K562 (cell line): ENCODE measurements around the gene ZNF581. TPM values are rescaled to one million over a fixed set of nuclear protein-coding genes. Genes with fewer than 3 reads are reported as not detected.

ENCODE experiments used
- EGR1 ChIP-seq: fragments of 450-650 bp; conservative IDR thresholded peaks from 2 replicates; pipeline ENCODE4 v1.6.1; 2017; ENCODE audit warnings: mild to moderate bottlenecking
- FOXM1 ChIP-seq, 2 experiments: fragments of 450-650 bp in 1 of 2; sonication (generic) in 1 of 2; formaldehyde crosslinking in 1 of 2; IDR thresholded peaks; 2 replicates each; pipeline versions ENCODE4 v1.6.1 to v1.9.0; 2017 to 2022; ENCODE audit warnings: low read depth in 2 of 2, mild to moderate bottlenecking in 2 of 2, missing genetic modification reagents in 1 of 2, moderate library complexity in 1 of 2
- HDAC3 ChIP-seq: fragments of 450-650 bp; IDR thresholded peaks from 2 replicates; pipeline ENCODE4 v1.6.1; 2018; ENCODE audit warnings: borderline replicate concordance, mild to moderate bottlenecking, moderate library complexity; ENCODE audit not compliant: partially characterized antibody
- MED1 ChIP-seq: sonication (generic); formaldehyde crosslinking; IDR thresholded peaks from 2 replicates; pipeline ENCODE4 v1.8.1; 2023; ENCODE audit warnings: missing genetic modification reagents, borderline replicate concordance
- NCOA4 ChIP-seq: fragments of 450-650 bp; IDR thresholded peaks from 2 replicates; pipeline ENCODE4 v1.6.1; 2018; ENCODE audit warnings: mild to moderate bottlenecking; ENCODE audit not compliant: partially characterized antibody
- NR2C2 ChIP-seq, 2 experiments: fragments of 200-800 bp in 1 of 2; sonication (Bioruptor generic) in 1 of 2; sonication (generic) in 1 of 2; formaldehyde crosslinking in 1 of 2; IDR thresholded peaks; 2 replicates each; pipeline versions ENCODE4 v1.6.1 to v1.8.0; 2016 to 2022; ENCODE audit warnings: mild to moderate bottlenecking in 1 of 2, missing compliant biosample characterization in 1 of 2, missing genetic modification characterization in 1 of 2, missing genetic modification reagents in 1 of 2
- PRPF4 ChIP-seq: fragments of 200-400 bp; formaldehyde crosslinking; IDR thresholded peaks from one replicate; pipeline ENCODE4 v1.6.1; 2017; ENCODE audit warnings: low read length, low read depth, mild to moderate bottlenecking; ENCODE audit not compliant: insufficient read depth, poor library complexity, severe bottlenecking
- RHOXF2B ChIP-seq: fragments of 250-450 bp; sonication (Bioruptor Pico); conservative IDR thresholded peaks from 2 replicates; pipeline ENCODE4 v1.5.1; 2021
- SREBF1 ChIP-seq: fragments of 150-350 bp; IDR thresholded peaks from 2 replicates; pipeline ENCODE4 v1.6.1; 2014; ENCODE audit warnings: antibody characterized with exemption, low read depth, low read length, borderline replicate concordance
- SRSF9 ChIP-seq: fragments of 200-400 bp; formaldehyde crosslinking; IDR thresholded peaks from 2 replicates; pipeline ENCODE4 v1.6.1; 2017; ENCODE audit warnings: low read depth, low read length, borderline replicate concordance
- TGIF2 ChIP-seq: sonication (generic); formaldehyde crosslinking; IDR thresholded peaks from 2 replicates; pipeline ENCODE4 v1.8.1; 2022; ENCODE audit warnings: mild to moderate bottlenecking, missing genetic modification reagents, moderate library complexity
- ZNF551 ChIP-seq: fragments of 250-450 bp; sonication (Bioruptor Pico); IDR thresholded peaks from 2 replicates; pipeline ENCODE4 v1.5.0; 2021; ENCODE audit warnings: mild to moderate bottlenecking, moderate library complexity
- ZNF707 ChIP-seq: fragments of 250-450 bp; sonication (Bioruptor Pico); conservative IDR thresholded peaks from 2 replicates; pipeline ENCODE4 v1.8.0; 2022; ENCODE audit warnings: inconsistent platforms, mild to moderate bottlenecking, moderate library complexity
- ZNF764 ChIP-seq: fragments of 250-450 bp; sonication (Bioruptor Pico); IDR thresholded peaks from 2 replicates; pipeline ENCODE4 v1.4.0; 2020; ENCODE audit warnings: low read depth, mild to moderate bottlenecking, moderate library complexity
- polyA plus RNA-seq, 8 experiments: library from polyadenylated mRNA; depleted of rRNA in 4 of 8; stranded (reverse) in 5 of 8; unstranded in 3 of 8; fragments of >200 nt; fragmentation: Nextera tagmentation in 2 of 8; fragmentation: Illumina TruSeq in 1 of 8; extraction: Ambion mirVana in 2 of 8; extraction: Trizol in 1 of 8; gene quantifications; 2 replicates each; pipeline versions ENCODE4 v1.2.1 to v1.2.3, GENCODE V29; 2011 to 2014; ENCODE audit warnings: inconsistent platforms in 1 of 8, missing spikeins in 1 of 8
- total RNA-seq, 7 experiments: library from RNA; depleted of rRNA in 6 of 7; stranded (reverse); fragments of >200 nt in 6 of 7; fragmentation: Illumina TruSeq in 2 of 7; extraction: Trizol in 2 of 7; gene quantifications; 2 replicates each; pipeline versions ENCODE4 v1.2.1 to v1.2.3, GENCODE V29; 2011 to 2021; ENCODE audit warnings: low replicate concordance in 1 of 7
- TF ChIP-seq, protein P1 (sequence below): fragments of 200-800 bp; sonication (Bioruptor generic); IDR thresholded peaks from 2 replicates; pipeline ENCODE4 v1.6.1; 2017; ENCODE audit warnings: missing genetic modification characterization, missing compliant biosample characterization
- TF ChIP-seq, protein P2 (sequence below): sonication (generic); formaldehyde crosslinking; IDR thresholded peaks from 2 replicates; pipeline ENCODE4 v1.8.0; 2022; ENCODE audit warnings: missing genetic modification reagents, mild to moderate bottlenecking, borderline replicate concordance
- TF ChIP-seq, protein P3 (sequence below), 2 experiments: fragments of 200-800 bp in 1 of 2; sonication (Bioruptor generic) in 1 of 2; sonication (generic) in 1 of 2; formaldehyde crosslinking in 1 of 2; IDR thresholded peaks in 1 of 2; conservative IDR thresholded peaks in 1 of 2; 2 replicates each; pipeline versions ENCODE4 v1.5.0 to v1.6.1; 2016 to 2020; ENCODE audit warnings: missing compliant biosample characterization in 1 of 2, missing genetic modification characterization in 1 of 2, missing genetic modification reagents in 1 of 2
- TF ChIP-seq, protein P4 (sequence below): fragments of 450-650 bp; IDR thresholded peaks from 2 replicates; pipeline ENCODE4 v1.6.1; 2018; ENCODE audit warnings: mild to moderate bottlenecking, low read depth; ENCODE audit not compliant: partially characterized antibody

ZNF581 gene
- total and polyA plus RNA-seq, 9 of the 15 experiments (the other 6 are each of a cell fraction or from before 2014, with no cell fraction given), result 2.4 to 39.4 (median 15.4) TPM

DNA sequence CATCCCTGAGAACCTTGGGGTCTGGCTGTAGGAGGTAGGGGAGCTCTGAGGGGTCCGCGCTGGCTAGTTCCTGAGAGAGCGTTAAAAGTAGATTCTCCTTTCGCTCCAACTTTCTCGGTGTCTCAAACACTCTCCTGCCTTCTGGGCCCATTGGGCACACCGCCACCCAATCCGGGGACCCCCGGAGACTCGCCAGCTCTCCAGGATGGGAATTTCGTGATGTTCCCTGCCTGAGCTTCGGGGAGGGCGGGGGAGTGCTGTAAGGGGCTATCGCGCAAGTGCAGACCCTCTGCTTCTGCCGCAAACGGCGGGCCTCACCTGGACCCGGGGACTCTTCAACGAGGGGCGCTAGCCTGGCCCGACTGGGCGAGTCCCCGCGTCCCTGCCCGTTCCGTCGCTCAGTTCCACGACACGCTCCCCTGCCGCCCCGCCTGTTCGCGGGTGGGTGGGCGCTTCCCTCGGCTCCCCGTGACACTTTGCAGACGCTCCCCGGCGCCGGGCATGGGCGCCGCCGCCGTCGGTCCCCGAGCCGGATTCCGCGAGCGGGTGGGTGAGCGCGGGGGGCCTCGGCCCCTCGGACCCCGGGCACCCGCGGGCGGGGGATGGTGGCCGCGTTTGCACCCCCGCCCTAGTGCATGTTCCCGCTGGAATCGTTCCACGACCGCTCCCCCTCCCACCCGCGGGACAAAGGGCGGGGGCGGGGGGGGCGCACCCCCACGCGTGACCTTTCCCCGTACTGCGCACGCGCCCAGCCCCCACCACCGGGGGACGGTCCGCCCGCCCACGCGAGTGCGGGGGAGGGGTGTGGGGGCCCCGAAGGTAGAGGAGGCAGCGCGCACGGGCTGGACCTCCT, 4.5 kb downstream of the ZNF581 start, which contains the start of gene CCDC106 (continued):
- TF ChIP-seq, protein P1, sequence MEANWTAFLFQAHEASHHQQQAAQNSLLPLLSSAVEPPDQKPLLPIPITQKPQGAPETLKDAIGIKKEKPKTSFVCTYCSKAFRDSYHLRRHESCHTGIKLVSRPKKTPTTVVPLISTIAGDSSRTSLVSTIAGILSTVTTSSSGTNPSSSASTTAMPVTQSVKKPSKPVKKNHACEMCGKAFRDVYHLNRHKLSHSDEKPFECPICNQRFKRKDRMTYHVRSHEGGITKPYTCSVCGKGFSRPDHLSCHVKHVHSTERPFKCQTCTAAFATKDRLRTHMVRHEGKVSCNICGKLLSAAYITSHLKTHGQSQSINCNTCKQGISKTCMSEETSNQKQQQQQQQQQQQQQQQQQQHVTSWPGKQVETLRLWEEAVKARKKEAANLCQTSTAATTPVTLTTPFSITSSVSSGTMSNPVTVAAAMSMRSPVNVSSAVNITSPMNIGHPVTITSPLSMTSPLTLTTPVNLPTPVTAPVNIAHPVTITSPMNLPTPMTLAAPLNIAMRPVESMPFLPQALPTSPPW (CRISPR knock-in tag), result peak; percentile 98
- TF ChIP-seq HDAC3, result no peak
- TF ChIP-seq SRSF9, result no peak
- peak; percentile 87; the same call in 1 of the 2 replicates for TF ChIP-seq TGIF2 (CRISPR knock-in tag)
- TF ChIP-seq ZNF707, result no peak
- no peak for TF ChIP-seq MED1 (CRISPR knock-in tag)
- no peak for TF ChIP-seq ZNF764 (CRISPR knock-in tag)
- TF ChIP-seq FOXM1 (IDR thresholded peaks at IDR 0.05; ENCODE audit: low read depth), result peak; percentile 94
- no peak for TF ChIP-seq FOXM1 (CRISPR knock-in tag; IDR thresholded peaks at IDR 0.05; ENCODE audit: low read depth)
- TF ChIP-seq, protein P2, sequence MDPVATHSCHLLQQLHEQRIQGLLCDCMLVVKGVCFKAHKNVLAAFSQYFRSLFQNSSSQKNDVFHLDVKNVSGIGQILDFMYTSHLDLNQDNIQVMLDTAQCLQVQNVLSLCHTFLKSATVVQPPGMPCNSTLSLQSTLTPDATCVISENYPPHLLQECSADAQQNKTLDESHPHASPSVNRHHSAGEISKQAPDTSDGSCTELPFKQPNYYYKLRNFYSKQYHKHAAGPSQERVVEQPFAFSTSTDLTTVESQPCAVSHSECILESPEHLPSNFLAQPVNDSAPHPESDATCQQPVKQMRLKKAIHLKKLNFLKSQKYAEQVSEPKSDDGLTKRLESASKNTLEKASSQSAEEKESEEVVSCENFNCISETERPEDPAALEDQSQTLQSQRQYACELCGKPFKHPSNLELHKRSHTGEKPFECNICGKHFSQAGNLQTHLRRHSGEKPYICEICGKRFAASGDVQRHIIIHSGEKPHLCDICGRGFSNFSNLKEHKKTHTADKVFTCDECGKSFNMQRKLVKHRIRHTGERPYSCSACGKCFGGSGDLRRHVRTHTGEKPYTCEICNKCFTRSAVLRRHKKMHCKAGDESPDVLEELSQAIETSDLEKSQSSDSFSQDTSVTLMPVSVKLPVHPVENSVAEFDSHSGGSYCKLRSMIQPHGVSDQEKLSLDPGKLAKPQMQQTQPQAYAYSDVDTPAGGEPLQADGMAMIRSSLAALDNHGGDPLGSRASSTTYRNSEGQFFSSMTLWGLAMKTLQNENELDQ, result no peak
- TF ChIP-seq PRPF4, result no peak
- TF ChIP-seq ZNF551 (CRISPR knock-in tag), result no peak
- TF ChIP-seq, protein P3, sequence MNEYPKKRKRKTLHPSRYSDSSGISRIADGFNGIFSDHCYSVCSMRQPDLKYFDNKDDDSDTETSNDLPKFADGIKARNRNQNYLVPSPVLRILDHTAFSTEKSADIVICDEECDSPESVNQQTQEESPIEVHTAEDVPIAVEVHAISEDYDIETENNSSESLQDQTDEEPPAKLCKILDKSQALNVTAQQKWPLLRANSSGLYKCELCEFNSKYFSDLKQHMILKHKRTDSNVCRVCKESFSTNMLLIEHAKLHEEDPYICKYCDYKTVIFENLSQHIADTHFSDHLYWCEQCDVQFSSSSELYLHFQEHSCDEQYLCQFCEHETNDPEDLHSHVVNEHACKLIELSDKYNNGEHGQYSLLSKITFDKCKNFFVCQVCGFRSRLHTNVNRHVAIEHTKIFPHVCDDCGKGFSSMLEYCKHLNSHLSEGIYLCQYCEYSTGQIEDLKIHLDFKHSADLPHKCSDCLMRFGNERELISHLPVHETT (CRISPR knock-in tag; conservative IDR thresholded peaks at IDR 0.05 in 1 of 2, IDR thresholded peaks at IDR 0.05 in 1 of 2), result 0 out of 4 replicates have a peak, but pooled peaks of 1 of the 2 experiments have one; percentile 38
- TF ChIP-seq, protein P4, sequence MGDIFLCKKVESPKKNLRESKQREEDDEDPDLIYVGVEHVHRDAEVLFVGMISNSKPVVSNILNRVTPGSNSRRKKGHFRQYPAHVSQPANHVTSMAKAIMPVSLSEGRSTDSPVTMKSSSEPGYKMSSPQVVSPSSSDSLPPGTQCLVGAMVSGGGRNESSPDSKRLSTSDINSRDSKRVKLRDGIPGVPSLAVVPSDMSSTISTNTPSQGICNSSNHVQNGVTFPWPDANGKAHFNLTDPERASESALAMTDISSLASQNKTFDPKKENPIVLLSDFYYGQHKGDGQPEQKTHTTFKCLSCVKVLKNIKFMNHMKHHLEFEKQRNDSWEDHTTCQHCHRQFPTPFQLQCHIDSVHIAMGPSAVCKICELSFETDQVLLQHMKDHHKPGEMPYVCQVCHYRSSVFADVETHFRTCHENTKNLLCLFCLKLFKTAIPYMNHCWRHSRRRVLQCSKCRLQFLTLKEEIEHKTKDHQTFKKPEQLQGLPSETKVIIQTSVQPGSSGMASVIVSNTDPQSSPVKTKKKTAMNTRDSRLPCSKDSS, result no peak
- TF ChIP-seq SREBF1, result no peak
- TF ChIP-seq EGR1, result peak; percentile 99
- peak; percentile 44; the same call in 1 of the 2 replicates for TF ChIP-seq NR2C2 (CRISPR knock-in tag; IDR thresholded peaks at IDR 0.05)
- peak; percentile 91 for TF ChIP-seq NR2C2 (tag; IDR thresholded peaks at IDR 0.05)
- no peak for TF ChIP-seq RHOXF2B (CRISPR knock-in tag)
- TF ChIP-seq NCOA4, result no peak
